ENCODE results near the gene SERPINB1.

GRCh38 chr6:2838251-2838650 is 3.4 kb downstream of the SERPINB1 start:
- TF ChIP-seq ZNF174 (tag by site-specific recombination; IDR thresholded peaks at IDR 0.05) (no peak), ZNF664 (tag by site-specific recombination; IDR thresholded peaks at IDR 0.05) (no peak), CTCF (tag by site-specific recombination; IDR thresholded peaks at IDR 0.05) (no peak), ZNF830 (tag by site-specific recombination; IDR thresholded peaks at IDR 0.05; ENCODE audit: low read depth) (no peak), ZBTB7A (tag by site-specific recombination; IDR thresholded peaks at IDR 0.05; ENCODE audit: low read depth) (no peak), ZNF670 (tag by site-specific recombination; IDR thresholded peaks at IDR 0.05; ENCODE audit: low read depth) (no peak), ZNF513 (tag by site-specific recombination; IDR thresholded peaks at IDR 0.05) (no peak), PRDM1 (tag by site-specific recombination; IDR thresholded peaks at IDR 0.05) (no peak), ZNF24 (tag by site-specific recombination; IDR thresholded peaks at IDR 0.05) (no peak)
